Measurements from ENCODE around the gene NCKAP1.
"Not testable (repeated sequence)": the region's sequence is repeated elsewhere in the genome, so short reads cannot be mapped to it uniquely, and the experiment has no call there.

Gene NCKAP1

DNA sequence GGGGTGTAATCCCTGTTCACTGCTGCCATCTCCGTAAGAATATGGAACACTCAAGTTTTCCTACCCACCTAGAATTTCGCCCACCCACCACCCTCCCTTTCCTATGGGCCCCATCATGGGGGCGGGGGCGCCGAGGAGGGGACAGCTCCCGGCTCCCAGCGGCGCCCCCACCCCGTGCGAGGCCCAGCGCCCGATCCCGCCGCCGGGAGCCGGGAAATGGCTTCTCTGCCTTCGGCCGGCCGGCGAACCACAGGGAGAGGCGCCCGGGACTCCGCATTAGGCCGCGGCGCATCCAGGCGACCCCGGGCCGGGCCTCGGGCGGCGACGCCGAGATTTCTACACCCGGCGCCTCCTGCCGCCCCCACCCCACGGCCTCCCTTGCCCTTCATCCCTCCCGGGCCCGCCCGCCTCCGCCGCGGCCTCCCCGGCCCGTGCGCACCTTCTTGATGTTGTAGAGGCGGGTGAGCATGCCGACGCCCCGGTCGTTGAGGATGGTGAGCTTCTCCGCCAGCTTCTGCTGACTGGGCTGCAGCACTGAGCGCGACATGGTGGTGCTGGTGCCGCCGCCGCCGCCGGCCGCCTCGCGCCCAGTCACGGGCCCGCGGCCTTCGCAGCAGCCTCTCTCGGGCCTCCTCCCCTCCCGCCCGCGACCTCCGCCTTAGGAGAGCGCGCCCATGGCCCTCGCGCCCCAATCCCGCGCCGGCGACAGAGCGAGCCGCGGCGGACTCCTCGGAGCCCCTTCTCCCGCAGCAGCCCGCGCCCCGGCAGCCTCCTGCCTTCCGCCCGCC lies 510 bp downstream of the NCKAP1 start:
- peak in 2 of 4 experiments; percentile 26 to 28 for DNase-seq (ENCODE audit: low read depth in 4 of 4, low spot score in 1 of 4)

DNA sequence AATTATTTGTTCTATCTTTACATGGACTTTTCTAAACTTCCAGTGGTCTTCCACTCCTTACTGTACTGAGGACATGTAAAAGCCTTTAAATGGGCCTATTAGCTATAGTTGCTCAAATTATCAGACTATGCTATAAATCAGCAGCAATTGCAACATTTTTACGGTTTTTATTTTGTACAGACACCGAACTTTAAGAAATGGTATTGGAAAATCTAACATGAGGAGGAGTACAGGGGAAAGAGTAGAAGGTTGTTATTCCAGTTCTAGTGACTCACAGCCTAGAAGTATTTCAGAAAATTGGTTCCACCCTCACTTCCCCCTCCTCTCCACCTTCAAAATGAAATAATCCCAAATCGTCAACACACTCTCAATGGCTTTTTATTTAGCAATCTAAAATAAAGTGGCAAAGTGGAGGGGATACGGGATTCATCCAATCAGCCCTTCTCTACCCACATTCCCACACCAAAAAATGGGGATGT lies 1.1 kb downstream of the NCKAP1 start:
- DNase-seq (ENCODE audit: low read depth in 4 of 4, low spot score in 1 of 4) = no peak

DNA sequence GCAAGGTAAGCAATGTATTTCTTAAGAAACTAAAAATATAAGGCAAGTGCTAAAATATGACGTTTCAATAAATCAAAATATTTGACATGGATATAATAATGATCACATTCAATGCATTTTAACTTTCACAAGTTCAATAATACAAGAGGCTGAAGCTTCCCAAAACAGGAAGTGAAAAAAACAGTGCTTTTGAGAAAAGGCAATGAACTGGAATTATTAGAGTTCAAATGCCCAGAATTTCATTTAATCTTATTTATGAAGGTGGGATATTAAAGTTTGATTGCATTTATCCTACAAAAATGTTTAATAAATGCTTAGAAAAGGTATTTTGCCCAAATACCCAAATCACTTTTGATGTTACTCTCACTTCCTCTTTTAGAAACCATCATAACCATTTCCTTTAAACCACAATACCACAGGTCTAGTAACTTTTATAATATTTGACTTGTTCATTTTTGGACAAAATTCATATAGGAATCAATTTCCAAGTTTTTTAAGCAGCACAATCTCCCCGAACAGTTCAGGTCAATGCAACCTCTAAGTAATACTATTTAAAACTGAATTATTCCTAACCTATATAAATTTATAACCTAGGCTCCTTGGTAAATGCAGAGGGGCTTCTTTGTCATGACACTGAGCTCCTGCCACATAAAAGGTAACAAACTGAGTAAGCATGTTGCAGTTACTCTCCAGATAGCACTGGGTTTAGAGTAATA lies 2.1 kb downstream of the NCKAP1 start:
- no peak for DNase-seq (ENCODE audit: low read depth in 4 of 4, low spot score in 1 of 4)

DNA sequence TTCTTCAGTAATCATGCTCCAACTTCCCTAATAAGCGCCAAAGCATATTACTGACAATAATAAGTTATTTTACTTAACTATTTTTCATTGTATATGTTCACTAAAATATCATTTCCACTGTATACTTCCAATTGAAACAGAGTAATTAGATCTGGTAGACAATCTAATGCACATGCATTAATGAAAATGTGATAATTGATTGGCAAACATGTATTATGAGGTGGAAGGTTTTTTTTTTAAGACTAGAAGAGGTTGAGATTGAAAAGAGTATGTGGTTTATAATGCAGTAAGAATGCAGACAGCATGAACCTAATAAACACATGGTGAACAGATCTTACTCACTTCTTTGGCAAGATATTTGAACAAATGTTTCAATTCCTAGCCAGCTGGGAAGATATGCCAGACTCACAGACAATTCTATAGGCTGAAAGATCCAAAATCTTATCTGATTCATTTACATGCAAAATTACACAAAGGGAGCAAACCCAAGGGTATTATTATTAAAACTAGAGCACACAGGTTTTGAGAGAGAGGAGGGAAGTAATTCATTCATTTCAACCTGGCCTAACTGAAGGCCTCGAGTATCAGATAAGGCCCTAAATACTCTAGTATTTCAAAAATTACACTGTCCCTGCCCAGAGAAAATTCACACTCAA lies 2.8 kb downstream of the NCKAP1 start:
- no peak for DNase-seq (ENCODE audit: low read depth in 4 of 4, low spot score in 1 of 4)

DNA sequence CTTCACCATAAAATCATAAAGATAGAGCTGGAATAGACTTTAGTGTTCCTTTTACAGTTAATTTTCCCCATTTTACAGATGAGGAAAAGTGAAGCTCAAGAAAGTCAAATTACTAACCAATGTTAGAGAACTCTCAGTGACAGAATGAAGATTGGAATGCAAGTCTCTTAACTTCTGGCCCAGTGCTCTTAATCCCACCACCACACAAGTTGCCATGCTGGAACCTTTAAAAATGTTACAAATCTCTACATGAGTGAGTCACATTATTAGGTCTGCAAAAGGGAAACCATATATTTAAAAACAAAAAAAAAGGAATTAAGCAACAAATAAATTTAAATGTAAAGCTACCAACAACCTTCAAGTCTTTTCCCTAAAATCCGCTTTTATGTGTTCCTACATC lies 3.5 kb downstream of the NCKAP1 start:
- DNase-seq (ENCODE audit: low read depth in 4 of 4, low spot score in 1 of 4) = no peak

DNA sequence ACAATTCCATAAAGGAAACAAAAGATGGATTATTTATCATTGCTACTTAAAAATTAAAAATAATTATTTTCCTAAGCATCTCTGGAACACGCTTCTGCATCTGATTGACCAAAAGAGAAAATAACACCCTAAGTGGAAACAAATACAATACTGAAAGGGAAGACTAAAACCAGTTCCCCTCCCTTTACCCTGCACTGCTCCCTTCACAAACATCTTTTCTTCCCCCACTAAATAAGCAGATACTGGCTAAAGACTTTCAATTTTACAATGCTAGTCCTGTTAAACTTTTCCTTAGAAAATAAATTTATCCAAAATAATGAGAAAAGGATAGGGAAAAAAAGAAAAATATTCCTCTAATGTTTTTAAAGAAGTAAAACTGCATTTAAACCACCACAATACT lies 4.3 kb downstream of the NCKAP1 start:
- no peak for DNase-seq (ENCODE audit: low read depth in 4 of 4, low spot score in 1 of 4)

DNA sequence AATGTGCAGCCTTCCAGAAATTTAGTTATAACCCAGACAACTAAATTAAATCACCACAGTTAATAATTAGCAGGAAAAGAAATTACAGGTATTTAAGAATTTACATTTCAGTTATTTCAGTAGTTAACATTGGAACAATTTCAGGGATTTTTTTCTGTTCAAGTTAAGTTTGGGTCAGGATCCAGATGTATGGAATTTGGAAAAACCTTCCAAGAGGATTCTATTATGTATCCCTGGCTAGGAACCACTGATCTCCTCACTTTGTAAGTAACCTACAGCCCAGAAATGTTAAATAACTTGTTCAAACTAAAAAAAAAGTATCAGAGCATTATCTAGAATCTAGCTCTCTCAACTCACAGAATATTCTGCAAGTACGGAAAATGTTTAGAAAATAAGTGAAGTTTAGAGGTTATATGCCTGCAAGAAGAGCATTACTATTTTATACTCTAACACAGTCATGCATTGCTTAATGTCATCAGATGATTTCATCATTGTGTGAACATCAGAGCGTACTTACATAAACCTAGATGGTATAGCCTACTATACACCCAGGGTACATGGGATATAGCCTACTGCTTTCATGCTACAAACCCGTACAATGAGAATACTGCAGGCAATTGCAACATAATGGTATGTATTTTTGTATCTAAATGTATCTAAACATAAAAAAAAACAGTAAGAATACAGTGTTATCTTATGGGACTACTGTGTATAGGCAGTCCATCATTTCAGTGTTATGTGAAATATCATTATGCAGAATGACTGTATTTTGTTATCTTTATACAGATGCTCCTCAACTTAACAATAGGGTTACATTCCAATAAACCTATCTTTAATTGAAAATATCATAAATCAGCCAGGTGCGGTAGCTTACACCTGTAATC lies 6.1 kb downstream of the NCKAP1 start:
- no peak for DNase-seq (ENCODE audit: low read depth in 4 of 4, low spot score in 1 of 4)

DNA sequence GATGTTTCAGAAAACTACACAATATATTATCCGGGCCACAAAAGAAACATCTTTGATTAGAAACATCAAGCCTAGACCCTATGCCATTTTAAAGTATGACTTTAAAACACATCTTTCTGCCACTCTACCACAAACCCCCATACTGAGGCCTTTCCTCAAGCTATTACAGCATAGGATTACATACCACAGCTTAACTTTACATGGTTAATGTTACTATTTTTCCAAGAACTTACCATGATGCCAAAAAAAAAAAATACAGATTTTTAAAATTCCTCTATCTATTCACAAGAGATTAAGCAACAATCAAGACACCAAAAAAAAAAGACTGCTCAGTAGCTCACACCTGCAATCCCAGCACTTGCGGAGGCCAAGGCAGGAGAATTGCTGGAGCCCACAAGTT lies 9.0 kb downstream of the NCKAP1 start:
- no peak for DNase-seq (ENCODE audit: low read depth in 4 of 4, low spot score in 1 of 4)

DNA sequence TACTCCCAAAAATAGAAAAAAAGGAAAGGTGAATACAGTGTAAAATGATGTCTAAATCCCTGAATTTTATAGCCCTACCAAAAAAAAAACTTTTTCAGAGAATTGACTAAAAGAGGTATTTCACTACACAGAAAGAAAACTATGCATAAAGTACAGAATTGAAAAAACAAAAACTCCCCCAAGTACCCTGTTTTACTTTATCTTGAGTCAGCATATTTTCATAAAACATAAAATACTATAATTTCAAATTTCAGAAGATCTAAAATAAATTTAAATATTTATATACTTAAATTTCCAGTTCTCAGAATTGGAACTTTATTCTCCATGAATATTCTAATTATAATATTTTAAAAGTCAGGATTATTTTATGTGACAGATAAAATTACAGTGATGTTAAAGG lies 10.1 kb downstream of the NCKAP1 start:
- DNase-seq (ENCODE audit: low read depth in 4 of 4, low spot score in 1 of 4) = no peak

DNA sequence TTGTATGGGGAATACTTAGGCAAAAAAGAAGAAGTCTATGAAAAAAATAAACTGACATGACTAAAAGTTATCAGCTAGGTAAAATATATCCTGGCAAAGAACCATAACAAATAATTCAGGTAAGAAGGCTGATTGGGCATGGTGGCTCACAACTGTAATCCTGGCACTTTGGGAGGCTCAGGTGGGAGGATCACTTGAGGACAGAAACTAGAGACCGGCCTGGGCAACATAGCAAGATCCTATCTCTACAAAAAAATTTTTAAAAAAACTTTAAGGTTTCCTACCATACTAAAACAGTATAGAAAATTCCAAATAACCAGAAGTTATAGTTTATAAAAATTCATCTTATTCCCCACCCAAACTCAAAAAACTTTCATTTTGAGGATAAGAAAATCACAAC lies 10.8 kb downstream of the NCKAP1 start:
- DNase-seq (ENCODE audit: low read depth in 4 of 4, low spot score in 1 of 4) = no peak

DNA sequence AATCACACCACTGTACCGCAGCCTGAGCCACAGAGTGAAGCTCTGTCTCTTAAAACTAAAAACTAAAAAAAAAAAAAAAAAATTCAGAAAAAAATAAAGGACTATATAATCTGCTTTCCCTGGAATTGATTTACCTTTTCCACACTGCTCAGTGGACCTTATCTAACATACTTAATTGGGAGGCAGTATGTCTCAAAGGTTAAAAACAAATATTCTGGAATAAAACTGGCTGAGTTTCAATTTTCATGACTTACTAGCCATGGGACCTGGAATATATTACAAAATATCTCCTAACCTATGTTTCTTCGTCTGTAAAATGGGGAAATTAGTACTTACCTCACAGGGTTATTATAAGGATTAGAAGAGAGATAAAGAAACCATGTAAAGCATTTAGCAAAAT lies 11.8 kb downstream of the NCKAP1 start:
- DNase-seq (ENCODE audit: low read depth in 4 of 4, low spot score in 1 of 4) = no peak

DNA sequence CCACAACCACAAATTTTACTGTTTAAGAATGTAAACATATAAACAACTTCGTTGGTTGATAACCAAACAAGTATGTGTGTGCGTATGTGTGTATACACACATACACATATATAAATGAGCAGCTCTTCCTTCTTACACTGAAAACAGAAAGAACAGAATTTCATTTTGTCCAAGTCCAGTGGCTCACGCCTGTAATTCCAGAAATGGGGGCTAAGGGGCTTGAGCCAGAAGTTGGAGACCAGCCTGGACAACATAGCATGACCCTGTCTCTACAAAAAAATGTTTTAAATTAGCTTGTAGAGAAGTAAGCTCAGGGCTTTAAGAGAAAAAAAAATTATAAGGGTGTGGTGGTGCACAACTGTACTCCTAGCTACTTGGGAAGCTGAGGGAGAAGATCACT lies 12.3 kb downstream of the NCKAP1 start:
- no peak for DNase-seq (ENCODE audit: low read depth in 4 of 4, low spot score in 1 of 4)

DNA sequence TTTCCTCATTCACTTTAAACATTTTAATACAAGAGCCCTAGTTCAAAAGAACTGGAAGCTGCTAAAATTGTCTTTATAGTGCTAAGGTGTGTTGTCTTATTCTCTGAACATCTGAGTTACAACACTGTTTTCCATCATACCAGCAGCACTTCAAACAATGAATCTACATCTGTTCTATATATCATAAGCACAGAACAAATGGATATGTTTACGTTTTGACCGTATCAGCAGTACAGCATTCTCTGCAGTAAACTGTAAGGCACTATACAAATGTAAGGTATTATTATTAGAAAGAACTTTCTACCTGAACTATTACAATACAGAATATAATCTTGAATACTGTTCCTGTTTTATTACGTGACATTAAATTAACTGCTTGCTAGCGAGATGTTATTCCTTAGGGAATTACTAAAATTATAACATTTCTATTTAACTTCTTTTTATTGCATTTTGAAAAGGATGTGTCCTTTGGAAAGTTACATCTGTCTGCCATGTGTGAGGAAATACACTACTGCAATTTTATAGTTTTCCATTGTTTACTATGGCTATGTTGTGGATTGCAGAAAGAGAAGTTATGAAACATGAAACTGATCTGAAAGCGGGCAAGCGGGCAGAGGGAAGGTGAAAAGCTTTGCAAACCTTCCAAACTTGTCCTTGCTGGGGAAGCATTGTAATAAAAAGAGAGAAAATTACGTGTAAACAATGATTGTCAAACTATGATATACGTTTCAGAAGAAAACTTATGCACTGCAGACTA lies 13.7 kb downstream of the NCKAP1 start:
- DNase-seq (ENCODE audit: low read depth in 4 of 4, low spot score in 1 of 4) = no peak

DNA sequence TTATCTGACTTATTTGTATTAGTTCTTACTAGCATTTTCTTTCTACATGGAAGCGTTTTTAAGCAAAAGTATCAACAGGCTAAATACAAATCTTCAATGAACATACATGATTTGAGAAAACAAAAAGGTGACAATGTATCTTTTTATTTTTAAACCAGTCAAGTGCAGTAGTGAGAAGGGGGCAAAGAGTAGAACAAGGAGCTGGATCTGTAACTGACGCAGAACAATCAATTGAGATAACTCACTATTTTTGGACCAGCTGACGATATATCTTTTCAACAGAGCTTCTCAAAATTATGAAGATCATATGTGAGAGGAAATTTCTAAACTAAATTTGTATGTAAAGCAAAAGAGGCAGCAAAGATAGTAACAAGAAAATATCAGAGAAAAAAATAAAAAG lies 15.5 kb downstream of the NCKAP1 start:
- no peak for DNase-seq (ENCODE audit: low read depth in 4 of 4, low spot score in 1 of 4)

DNA sequence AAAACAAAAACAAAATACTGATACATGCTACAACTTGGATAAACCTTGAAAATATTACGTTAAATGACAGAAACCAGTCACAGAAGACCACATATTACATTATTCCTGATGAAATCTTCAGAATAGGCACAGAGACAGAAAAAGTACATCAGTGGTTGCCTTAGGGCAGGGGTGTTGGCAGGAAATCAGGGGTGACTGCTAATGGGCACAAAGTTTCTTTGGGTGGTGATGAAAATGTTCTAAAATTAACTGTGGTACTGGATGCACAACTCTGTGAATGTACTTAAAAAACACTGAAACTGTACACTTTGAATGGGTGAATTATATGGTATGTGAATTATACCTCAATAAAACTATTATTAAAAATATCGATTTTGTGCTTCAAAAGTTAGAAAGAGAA lies 16.6 kb downstream of the NCKAP1 start:
- DNase-seq (ENCODE audit: low read depth in 4 of 4, low spot score in 1 of 4) = no peak

DNA sequence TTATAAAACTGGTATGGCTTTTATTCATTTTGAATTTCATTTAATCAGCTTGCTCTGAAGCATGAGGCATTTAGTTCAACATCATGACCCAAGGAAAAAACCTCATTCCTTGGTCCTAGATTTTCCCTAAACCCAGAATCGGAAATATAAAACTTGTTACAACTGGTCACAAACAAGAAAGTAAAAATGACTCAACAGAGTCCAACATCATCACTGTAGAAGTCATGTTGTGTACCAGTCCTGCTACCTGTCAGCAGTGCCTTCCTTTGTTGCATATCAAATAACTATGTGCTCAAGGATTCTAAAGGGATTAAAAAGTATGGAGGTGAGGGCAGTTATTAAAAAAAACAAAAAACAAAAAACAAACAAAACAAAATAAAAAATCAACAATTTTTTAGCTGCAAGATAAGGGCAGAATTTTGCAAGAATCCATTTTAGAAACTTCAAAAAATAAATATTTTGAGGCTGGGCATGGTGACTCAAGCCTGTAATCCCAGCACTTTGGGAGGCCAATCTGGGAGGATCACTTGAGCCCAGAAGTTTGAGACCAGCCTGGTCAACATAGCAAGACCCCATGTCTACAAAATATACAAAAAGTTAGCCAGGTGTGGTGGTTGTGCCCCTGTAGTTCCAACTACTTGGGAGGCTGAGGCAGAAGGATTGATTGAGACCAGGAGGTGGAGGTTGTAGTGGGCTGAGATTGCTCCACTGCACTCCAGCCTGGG lies 18.4 kb downstream of the NCKAP1 start:
- DNase-seq (ENCODE audit: low read depth in 4 of 4, low spot score in 1 of 4) = no peak

DNA sequence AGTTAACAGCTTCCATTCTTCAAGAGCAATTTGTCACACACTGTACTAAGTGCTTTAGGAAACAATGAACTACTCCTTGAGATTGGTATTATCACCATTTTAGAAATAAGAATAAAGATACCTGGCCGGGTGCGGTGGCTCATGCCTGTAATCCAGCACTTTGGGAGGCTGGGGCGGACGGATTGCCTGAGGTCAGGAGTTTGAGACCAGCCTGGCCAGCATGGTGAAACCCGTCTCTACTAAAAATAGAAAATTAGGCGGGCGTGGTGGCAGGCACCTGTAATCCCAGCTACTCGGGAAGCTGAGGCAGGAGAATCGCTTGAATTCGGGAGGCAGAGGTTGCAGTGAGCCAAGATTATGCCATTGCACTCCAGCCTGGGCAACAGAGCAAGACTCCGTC lies 20.4 kb downstream of the NCKAP1 start:
- not testable (repeated sequence) for DNase-seq (ENCODE audit: low read depth in 4 of 4, low spot score in 1 of 4)

DNA sequence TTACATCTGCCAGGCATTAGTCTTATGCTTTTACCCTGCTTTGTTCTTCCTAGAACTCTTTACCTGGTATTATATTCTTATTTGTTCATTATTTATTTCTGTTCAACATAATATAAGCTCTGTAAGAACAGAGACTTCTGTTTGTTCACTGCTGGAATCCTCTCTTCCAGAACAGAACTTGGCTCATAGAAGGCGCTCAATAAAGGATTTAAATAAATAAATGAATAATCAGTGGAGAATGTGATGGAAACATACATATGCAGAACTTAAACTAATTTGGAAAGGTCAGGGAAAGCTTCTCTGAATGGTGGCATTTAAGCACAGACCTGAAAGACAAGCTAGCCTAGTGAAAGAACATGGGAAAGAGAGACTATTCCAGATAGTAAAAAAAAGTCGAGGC lies 24.3 kb downstream of the NCKAP1 start:
- DNase-seq (ENCODE audit: low read depth in 4 of 4, low spot score in 1 of 4) = no peak

DNA sequence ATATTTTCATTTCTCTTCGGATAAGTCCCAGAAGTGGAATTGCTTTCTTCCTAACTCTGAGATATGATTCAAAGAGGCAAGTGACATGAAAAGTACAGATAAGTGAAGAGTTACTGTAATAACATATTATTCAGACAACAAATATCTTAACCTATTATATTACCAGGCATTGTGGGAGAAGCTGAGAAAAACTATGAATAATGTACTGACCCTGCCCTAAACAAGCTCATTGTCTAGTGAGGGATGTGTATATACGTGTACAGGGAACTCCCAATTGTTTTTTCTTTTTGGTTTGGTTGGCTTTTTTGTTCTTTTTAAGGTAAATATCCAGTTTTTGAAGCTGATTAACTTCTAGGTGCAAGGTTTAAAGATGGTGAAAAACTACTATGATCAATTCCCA lies 26.5 kb downstream of the NCKAP1 start:
- no peak for DNase-seq (ENCODE audit: low read depth in 4 of 4, low spot score in 1 of 4)

DNA sequence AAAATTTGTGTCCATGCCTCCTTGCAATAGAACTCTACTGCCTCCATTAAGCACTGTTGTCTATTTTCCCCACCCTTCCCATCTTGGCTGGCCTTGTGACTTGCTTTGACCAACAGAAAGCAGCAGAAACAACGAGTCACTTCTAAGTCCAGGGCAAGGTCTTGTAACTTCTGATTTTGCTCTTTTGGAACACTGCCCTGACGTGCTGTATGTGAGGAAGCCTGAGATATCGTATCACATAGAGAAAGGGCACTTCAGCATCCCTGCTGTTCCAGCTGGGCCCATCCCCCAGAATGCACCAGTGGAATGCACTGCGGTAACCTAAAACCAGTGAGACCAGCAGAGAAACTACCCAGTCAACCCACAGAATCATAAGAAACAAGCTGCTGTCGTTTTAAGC lies 28.1 kb downstream of the NCKAP1 start:
- no peak for DNase-seq (ENCODE audit: low read depth in 4 of 4, low spot score in 1 of 4)
